HFFc6 (cell line): ENCODE data around the gene DCHS1. TPM values are rescaled to one million over a fixed set of nuclear protein-coding genes. Genes with fewer than 3 reads are reported as not detected.
A peak's percentile ranks its signal among the peaks of the same experiment; 100 is the strongest.
"Not testable (repeated sequence)": the region's sequence is repeated elsewhere in the genome, so short reads cannot be mapped to it uniquely, and the experiment has no call there.

Source experiments
- DNase-seq: peaks from one replicate; pipeline ENCODE4 v3.0.0-alpha.2; 2018
- H3K27ac Mint-ChIP-seq: 2 replicates; pipeline ENCODE4 v1.8.0; 2020; ENCODE audit warnings: mild to moderate bottlenecking, mixed read lengths
- H3K27me3 Mint-ChIP-seq: 2 replicates; pipeline ENCODE4 v1.8.0; 2021; ENCODE audit warnings: mild to moderate bottlenecking, moderate library complexity, mixed read lengths; ENCODE audit not compliant: insufficient read depth
- H3K36me3 Mint-ChIP-seq: 2 replicates; pipeline ENCODE4 v1.8.0; 2021; ENCODE audit warnings: low read depth, mixed read lengths
- H3K4me1 Mint-ChIP-seq: 2 replicates; pipeline ENCODE4 v1.8.0; 2020; ENCODE audit warnings: low read depth, mixed read lengths
- H3K4me3 Mint-ChIP-seq: 2 replicates; pipeline ENCODE4 v1.8.0; 2020; ENCODE audit warnings: mild to moderate bottlenecking, moderate library complexity, mixed read lengths
- H3K9me3 Mint-ChIP-seq: 2 replicates; pipeline ENCODE4 v1.8.0; 2020; ENCODE audit warnings: mild to moderate bottlenecking, mixed read lengths
- CTCF ChIP-seq: fragments of 200-600 bp; sonication (generic); IDR thresholded peaks from 2 replicates; pipeline ENCODE4 v1.5.0; 2021; ENCODE audit warnings: antibody characterized with exemption, mild to moderate bottlenecking
- total RNA-seq, 6 experiments: library from RNA; stranded (reverse); fragmentation: NEBNext Ultra II Directional; extraction: Animal tissue kit (Norgen Biotek cat#: 25700); gene quantifications; 2 replicates in 1 of 6; 3 replicates in 5 of 6; pipeline ENCODE4 v1.2.3, GENCODE V29; 2021

The DCHS1 gene
- total RNA-seq, 6 experiments from 2014 or later = 1.4 to 2.8 (median 2.3) TPM

- H3K4me3 Mint-ChIP-seq = peak overlapping the region; percentile 32
- peak overlapping the region; percentile 76 for H3K27ac Mint-ChIP-seq
- peak; percentile 88 for DNase-seq
- H3K9me3 Mint-ChIP-seq = peaks cover 3% of the 10 kb centered on the region; the same call in 1 of the 2 replicates
- TF ChIP-seq CTCF = no peak
- no peaks in the 10 kb centered on the region for H3K27me3 Mint-ChIP-seq
- no peaks in the 10 kb centered on the region for H3K36me3 Mint-ChIP-seq
- peaks cover 41% of the 10 kb centered on the region for H3K4me1 Mint-ChIP-seq
These were observed 38.0 kb upstream of the DCHS1 start for GRCh38 chr11:6693342-6694228.

GRCh38 chr11:6692128-6692527 is 36.5 kb upstream of the DCHS1 start:
- H3K27me3 Mint-ChIP-seq = no peaks in the 10 kb centered on the region
- H3K4me3 Mint-ChIP-seq = no peak overlapping the region
- peaks cover 3% of the 10 kb centered on the region; the same call in 1 of the 2 replicates for H3K9me3 Mint-ChIP-seq
- H3K4me1 Mint-ChIP-seq = peaks cover 41% of the 10 kb centered on the region
- H3K27ac Mint-ChIP-seq = no peak overlapping the region
- no peak for TF ChIP-seq CTCF
- H3K36me3 Mint-ChIP-seq = no peaks in the 10 kb centered on the region
- DNase-seq = no peak

GRCh38 chr11:6690431-6691132 is 35.0 kb upstream of the DCHS1 start:
- H3K4me1 Mint-ChIP-seq = peaks cover 30% of the 10 kb centered on the region
- not testable (repeated sequence) for DNase-seq, H3K27me3 Mint-ChIP-seq, H3K9me3 Mint-ChIP-seq, H3K27ac Mint-ChIP-seq, H3K4me3 Mint-ChIP-seq, H3K36me3 Mint-ChIP-seq

DNA sequence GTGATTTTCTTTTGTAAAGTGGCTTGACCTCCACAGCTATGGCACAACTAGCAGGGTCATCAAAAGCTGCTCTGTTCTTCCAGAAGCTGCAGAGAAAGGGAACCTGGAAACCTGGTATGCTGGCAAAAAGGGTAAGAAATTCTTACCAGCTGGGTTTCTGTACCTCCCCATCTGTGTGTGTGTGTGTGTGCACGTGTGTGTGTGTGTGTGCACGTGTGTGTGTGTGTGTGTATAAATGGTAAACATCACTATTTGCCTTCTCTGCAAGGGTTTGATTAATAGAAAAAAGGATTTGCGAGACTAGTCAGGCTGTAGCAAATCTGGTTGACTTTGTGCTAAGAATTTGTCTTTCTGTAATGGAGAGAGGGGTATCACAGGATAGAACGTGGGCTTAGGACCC is 32.3 kb upstream of the DCHS1 start:
- H3K9me3 Mint-ChIP-seq = peaks cover 3% of the 10 kb centered on the region; the same call in 1 of the 2 replicates
- no peak overlapping the region for H3K4me3 Mint-ChIP-seq
- H3K27me3 Mint-ChIP-seq = peaks cover 1% of the 10 kb centered on the region; the same call in 1 of the 2 replicates
- no peak for DNase-seq
- H3K36me3 Mint-ChIP-seq = no peaks in the 10 kb centered on the region; the same call in 1 of the 2 replicates
- TF ChIP-seq CTCF = no peak
- H3K27ac Mint-ChIP-seq = no peak overlapping the region
- H3K4me1 Mint-ChIP-seq = peaks cover 13% of the 10 kb centered on the region

- peaks cover 1% of the 10 kb centered on the region; the same call in 1 of the 2 replicates for H3K27me3 Mint-ChIP-seq
- TF ChIP-seq CTCF = no peak
- H3K36me3 Mint-ChIP-seq = peaks cover 11% of the 10 kb centered on the region
- peaks cover 22% of the 10 kb centered on the region for H3K4me1 Mint-ChIP-seq
- DNase-seq = no peak
- peaks cover 3% of the 10 kb centered on the region; the same call in 1 of the 2 replicates for H3K9me3 Mint-ChIP-seq
- no peak overlapping the region for H3K27ac Mint-ChIP-seq
- no peak overlapping the region for H3K4me3 Mint-ChIP-seq
These were observed 30.4 kb upstream of the DCHS1 start for GRCh38 chr11:6686006-6686405.

DNA sequence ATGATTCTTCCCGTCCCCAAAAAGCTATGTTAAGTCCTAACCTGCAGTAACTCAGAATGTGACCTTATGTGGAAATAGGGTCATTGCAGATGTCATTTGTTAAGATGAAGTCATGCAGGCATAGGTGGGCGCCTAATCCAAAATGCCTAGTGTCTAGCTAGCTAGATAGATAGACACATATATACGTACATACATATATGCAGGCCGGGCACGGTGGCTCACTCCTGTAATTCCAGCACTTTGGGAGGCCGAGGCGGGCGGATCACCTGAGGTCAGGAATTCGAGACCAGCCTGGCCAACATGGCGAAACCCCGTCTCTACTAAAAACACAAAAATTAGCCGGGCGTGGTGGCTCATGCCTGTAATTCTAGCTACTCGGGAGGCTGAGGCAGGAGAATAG is 28.5 kb upstream of the DCHS1 start:
- peaks cover 23% of the 10 kb centered on the region for H3K4me1 Mint-ChIP-seq
- not testable (repeated sequence) for H3K27me3 Mint-ChIP-seq, H3K9me3 Mint-ChIP-seq, DNase-seq
- H3K4me3 Mint-ChIP-seq = peak overlapping the region; percentile 98
- peak overlapping the region; percentile 91 for H3K27ac Mint-ChIP-seq
- H3K36me3 Mint-ChIP-seq = peaks cover 11% of the 10 kb centered on the region
